ENCODE results near the gene HELZ. TPM values are rescaled to one million over a fixed set of nuclear protein-coding genes. Genes with fewer than 3 reads are reported as not detected.
"Not testable (repeated sequence)": the region's sequence is repeated elsewhere in the genome, so short reads cannot be mapped to it uniquely, and the experiment has no call there.

Gene HELZ, protein sequence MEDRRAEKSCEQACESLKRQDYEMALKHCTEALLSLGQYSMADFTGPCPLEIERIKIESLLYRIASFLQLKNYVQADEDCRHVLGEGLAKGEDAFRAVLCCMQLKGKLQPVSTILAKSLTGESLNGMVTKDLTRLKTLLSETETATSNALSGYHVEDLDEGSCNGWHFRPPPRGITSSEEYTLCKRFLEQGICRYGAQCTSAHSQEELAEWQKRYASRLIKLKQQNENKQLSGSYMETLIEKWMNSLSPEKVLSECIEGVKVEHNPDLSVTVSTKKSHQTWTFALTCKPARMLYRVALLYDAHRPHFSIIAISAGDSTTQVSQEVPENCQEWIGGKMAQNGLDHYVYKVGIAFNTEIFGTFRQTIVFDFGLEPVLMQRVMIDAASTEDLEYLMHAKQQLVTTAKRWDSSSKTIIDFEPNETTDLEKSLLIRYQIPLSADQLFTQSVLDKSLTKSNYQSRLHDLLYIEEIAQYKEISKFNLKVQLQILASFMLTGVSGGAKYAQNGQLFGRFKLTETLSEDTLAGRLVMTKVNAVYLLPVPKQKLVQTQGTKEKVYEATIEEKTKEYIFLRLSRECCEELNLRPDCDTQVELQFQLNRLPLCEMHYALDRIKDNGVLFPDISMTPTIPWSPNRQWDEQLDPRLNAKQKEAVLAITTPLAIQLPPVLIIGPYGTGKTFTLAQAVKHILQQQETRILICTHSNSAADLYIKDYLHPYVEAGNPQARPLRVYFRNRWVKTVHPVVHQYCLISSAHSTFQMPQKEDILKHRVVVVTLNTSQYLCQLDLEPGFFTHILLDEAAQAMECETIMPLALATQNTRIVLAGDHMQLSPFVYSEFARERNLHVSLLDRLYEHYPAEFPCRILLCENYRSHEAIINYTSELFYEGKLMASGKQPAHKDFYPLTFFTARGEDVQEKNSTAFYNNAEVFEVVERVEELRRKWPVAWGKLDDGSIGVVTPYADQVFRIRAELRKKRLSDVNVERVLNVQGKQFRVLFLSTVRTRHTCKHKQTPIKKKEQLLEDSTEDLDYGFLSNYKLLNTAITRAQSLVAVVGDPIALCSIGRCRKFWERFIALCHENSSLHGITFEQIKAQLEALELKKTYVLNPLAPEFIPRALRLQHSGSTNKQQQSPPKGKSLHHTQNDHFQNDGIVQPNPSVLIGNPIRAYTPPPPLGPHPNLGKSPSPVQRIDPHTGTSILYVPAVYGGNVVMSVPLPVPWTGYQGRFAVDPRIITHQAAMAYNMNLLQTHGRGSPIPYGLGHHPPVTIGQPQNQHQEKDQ (N-terminal part only)
- total RNA-seq (2014; rRNA removed; shearing (Covaris generic)), result 16.7 and 24.1 TPM in 2 replicates

DNA sequence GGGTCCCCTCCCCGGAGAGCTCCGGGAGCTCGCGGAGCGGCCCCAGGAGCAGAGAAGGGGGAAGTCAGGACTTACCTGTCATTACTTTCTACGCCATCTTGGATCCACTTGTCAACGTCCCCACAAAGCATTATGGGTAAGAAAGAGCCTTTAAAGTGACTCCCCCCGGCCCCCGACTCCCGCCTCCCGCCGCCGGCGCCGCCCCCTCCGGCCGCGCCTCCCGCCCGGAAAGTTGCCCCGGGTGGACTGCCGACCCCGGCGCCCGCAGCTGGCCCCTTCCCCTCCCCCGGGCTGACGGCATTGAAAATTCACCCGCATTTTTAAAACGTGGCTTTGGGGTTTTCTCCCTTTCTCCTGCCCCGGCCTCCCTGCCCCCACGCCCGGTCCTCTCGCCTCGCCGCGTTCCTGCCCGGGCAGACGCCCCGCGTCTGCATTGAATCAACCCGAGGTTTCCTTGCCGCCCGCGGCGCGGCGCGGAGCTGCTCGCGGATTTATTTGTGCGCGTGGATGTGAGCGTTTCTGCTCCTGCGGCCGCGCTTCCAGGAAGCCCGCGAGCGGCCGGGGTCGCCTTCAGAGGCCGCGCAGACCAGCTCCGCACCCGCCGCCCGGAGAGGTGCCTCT is at the start of gene HELZ:
TSS of gene HELZ (minus strand) at position 124 of the 621 bp plus-strand sequence. CDS start 26,392 bp downstream, outside the sequence.
- DNase-seq (ENCODE audit: low read depth), result peak; percentile 76

DNA sequence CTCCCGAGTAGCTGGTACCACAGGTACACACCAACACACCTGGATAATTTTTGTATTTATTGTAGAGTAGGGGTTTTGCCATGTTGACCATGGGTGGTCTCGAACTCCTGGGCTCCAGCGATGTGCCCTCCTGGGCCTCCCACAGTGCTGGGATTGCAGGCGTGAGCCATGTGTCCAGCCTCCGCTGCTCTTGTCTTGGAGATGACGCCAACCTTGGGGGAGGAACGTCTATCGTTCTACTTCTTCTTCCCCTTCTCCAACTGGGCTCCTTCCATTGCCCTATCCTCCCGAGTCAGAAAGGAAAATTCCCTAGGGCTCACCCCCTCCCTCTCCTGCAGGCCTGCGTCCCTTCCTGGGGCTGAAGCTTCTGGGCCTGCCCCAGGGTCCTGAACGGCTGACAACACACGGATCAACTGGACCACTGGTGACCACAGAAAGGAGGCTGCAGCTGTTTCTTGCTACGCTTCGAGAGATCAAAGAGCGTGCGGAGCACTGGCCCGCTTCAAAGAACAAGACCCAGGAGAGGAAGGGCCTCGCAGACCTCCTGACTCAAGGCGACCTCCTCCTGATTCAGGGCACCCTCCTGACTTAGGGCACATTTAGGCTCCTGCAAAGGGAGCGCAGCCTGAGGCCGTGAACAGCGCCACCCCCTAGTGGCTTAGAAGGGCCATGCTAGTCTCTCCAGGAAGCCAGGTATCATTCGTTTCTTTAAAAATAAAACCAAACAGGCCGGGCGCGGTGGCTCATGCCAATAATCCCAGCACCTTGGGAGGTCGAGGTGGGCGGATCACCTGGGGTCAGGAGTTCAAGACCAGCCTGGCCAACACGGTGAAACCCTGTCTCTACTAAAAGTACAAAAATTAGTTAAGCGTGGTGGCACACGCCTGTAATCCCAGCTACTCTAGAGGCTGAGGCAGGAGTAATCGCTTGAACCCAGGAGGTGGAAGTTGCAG is 48.5 kb upstream of the HELZ start:
- DNase-seq (ENCODE audit: low read depth), result peak; percentile 56

DNA sequence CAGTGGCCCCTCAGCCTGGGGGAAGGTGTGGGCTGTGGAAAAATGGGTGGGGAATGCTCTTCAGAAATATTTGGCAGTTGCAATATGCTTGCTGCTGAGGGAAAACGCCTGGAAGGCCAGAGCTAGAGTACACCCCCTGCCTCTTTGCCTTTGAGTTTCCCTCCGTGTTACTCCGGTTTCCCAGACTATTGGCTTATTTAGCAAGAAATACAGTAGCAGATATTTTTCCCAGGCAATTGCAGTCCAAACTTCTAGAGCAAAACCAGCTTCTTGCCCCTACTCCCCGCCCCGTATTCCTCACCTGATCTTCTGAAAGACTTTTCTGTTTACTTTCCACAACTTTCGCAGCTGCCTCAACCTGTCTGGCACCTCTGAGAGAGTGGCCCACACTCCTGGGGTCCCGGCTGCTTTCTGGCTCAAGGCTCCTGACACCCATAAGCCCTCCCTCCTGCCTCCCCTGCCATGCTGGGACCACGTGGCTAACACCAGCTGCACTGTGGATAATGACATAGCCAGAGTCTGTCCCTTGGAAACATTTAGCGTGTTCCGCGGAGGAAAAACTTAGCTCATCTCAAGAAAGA is 45.8 kb upstream of the HELZ start:
- no peak for DNase-seq (ENCODE audit: low read depth)

DNA sequence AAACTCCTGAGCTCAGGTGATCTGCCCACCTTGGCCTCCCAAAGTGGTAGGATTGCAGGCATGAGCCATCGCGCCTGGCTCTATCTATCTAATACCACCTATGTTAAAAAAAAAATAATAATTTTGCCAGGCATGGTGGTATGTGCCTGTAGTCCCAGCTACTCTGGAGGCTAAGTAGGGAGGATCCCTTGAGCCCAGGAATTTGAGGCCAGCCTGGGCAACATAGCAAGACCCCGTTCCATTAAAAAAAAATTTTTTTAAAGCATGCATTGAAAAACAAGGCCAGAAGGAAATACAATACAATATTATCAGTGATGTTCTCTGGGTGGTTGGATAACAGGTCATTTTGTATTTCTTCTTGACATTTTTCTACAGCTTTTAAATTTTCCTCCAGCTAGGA is 45.2 kb upstream of the HELZ start:
- no peak for DNase-seq (ENCODE audit: low read depth)

DNA sequence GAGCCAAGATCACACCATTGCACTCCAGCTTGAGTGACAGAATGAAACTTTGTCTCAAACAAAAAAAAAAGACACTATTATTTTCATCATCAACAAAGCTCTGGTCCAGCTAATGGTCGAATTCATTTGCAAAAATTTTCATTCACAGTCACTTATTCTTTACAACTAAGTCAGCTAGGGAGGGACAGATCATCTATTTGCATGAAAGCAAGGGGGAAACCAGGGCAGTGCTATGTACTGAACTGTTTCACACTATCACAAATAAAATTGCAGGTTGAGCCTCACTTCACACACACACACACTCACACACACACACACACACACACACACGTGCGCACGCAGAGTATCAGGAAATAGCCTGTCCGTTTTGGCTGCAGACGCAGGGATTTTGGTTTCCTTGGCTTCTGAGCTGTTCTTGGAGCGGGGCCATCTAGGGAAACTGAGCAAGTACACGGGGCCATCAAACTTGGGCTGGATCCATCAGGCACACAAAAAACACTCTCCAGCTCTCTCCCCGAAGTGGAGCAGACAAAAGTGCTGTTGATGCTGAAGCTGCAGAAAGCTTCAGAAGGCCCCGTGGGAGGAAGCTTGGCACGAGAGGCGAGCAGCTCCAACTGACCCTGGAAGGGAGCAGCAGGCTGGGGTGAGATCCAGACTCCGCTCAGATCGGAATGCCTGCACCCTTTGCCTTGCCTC is 44.3 kb upstream of the HELZ start:
- no peak for DNase-seq (ENCODE audit: low read depth)

DNA sequence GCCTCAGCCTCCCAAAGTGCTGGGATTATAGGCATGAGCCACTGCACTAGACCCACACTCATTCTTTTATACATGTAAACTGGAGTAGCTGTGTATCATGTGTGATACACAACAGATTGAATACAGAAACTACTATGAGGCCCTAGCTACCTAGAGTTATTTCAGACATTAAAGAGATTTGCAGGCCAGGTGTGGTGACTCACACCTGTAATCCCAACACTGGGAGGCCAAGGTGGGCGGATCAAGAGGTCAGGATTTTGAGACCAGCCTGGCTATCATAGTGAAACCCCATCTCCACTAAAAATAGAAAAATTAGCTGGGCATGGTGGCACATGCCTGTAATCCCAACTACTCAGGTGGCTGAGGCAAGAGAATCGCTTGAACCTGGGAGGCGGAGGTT is 41.8 kb upstream of the HELZ start:
- DNase-seq (ENCODE audit: low read depth), result not testable (repeated sequence)

DNA sequence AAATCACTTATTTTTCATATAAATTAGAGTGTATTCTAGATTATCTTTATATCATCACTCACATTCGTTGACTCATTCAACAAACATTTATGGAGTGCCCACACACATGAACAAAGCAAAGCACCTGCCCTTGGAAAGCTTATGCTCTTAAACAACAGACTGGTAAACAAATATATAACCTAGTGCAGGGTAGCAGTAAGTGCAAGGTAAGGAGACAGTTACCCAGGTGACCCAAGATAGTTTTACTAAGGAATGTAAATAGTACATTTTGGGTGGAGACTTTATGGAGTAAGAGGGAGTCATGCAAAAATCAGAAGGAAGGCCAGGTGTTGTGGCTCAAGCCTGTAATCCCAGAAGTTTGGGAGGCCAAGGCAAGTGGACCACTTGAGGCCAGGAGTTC is 40.4 kb upstream of the HELZ start:
- no peak for DNase-seq (ENCODE audit: low read depth)

DNA sequence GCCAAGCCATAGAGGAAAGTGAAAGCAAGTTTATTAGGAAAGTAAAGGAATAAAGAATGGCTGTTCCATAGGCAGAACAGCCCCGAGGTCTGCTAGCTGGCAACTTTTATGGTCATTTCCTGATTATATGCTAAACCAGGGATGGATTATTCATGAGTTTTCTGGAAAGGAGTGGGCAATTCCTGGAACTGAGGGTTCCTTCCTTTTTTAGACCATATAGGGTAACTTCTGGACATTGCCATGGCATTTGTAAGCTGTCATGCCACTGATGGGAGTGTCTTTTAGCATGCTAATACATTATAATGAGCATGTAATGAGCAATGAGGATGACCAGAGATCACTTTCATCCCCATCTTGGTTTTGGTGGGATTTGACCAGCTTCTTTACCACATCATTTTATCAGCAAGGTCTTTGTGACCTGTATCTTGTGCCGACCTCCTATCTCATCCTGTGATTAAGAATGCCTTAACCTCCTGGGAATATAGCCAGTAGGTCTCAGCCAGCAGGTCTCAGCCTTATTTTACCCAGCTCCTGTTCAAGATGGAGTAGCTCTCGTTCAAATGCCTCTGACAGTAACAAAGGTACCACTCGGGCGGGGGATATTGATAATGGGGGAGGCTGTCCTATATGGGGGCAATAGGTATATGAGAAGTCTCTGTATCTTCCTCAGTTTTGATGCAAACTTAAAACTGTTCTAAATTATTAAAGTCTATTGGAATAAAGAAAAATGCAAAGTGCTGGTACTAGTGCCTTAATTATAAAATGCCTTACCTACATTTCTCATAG is 38.9 kb upstream of the HELZ start:
- DNase-seq (ENCODE audit: low read depth), result no peak

DNA sequence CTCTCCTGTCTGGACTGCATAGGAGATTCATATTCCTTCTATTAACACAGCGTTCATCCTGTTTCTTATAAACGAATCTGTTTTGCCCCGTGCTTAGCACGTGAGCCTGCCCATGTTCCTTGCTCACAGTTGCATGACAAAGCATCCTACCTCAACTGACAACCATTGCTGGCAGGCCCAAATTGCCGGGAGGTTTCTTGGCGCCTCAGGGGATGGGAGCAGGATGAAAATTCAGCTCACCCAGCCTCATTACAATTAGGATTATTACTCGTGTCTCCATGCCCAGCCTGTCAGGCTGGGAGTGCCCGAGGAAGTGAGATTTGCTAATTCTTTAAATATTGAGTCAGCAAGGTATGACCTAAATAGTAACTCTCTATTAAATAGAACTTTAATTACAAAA is 36.7 kb upstream of the HELZ start:
- DNase-seq (ENCODE audit: low read depth), result no peak

DNA sequence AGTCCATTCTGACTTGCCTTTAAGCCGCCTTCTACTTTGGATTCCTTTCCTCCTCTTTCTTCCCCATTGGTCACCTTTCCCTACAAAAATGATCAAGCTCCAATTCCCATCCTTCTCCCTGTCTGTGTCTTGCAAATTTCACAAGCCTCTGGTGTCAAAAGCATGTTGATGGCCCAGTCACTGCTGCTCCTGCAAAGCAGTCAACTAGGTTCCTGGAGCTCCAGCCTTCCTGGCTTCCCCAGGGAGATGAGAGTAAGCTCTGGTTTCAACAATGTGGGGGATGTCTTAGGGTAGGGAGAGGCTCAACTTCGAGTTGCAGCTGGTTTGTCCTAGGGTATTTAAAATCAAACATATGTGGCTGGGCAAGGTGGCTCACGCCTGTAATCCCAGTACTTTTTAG is 36.1 kb upstream of the HELZ start:
- DNase-seq (ENCODE audit: low read depth), result no peak

DNA sequence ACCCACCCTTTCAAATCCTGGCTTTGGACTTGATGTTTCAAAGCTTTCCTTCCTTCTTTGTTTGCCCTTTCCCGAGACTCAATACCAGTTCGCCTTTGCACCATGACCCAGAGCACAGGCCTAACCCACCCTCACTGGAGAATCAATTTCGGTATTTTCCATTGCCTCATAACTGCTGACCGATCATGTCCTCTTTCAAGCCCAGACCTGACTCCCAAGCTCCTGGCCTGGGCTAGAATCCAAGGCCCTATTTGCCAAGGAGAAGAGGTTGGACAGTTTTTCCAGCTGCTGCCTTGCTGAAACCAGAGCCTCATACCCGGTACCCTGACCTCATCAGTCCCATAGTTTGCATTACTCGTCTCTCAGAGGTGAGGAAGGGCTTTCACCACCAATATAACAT is 35.3 kb upstream of the HELZ start:
- DNase-seq (ENCODE audit: low read depth), result no peak

DNA sequence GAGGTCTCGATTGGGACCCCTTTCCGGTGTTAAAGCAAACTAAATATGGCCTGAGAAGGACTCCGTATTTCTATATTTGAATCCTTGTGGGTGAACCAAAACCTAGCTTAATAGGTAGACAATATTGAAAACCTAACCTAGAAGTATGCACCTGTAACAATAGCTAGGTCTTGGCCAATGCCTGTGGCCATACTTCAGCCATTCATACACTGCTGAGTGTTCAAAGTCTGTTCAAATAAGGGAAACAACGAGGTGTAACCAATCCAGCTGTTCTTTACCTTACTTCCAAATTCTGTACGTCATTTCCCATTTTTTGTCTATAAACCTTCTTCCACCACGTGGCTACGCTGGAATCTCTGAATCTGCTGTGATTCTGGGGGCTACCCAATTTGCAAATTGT is 34.1 kb upstream of the HELZ start:
- DNase-seq (ENCODE audit: low read depth), result no peak

DNA sequence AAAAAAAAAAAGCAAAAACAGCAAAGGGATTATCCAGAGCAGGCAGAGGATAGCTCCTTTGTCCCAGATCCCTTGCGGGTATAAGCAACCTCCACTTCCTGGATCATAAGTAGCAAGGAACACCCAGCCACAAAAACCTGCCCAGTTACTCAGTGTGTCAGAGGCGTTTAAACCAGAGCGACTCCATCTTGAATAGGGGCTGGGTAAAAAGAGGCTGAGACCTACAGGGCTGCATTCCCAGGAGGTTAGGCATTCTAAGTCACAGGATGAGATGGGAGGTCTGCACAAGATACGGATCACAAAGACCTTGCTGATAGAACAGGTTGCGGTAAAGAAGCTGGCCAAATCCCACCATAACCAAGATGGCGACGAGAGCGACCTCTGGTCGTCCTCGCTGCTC is 33.4 kb upstream of the HELZ start:
- peak; percentile 33 for DNase-seq (ENCODE audit: low read depth)

DNA sequence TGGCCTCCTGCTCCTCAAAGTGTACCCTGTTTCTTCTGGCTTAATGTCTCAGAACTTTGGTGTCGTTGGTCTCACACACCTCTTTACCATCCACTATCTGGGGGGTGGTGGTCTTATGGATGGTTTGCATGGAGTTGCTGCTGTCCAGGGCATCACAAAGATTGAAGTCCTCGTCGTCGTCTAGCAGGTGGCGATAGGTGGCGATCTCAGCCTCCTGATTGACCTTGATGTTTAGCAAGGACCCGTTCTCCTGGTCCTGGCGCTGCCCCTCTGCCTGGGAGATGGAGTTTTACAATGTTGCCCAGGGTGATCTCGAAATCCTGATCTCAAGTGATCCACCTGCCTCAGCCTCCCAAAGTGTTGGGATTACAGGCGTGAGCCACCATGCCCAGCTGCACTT is 31.1 kb upstream of the HELZ start:
- no peak for DNase-seq (ENCODE audit: low read depth)

DNA sequence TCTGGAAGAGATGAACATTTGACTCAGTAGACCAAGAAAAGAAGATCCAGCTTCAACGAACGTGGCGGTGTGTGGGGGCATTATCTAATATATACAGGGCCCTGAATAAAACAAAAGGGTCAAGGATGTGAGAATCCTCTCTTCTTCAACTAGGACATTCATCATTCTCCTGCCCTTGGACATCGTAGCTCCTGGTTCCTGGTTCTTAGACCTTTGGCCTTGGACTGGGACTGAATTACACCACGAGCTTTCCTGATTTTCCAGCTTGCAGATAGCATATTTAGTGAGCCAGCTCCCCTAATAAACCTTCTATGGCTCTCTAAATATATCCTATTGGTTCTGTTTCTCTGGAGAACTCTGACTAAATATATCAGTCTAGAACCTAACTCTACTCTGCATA is 29.5 kb upstream of the HELZ start:
- no peak for DNase-seq (ENCODE audit: low read depth)

DNA sequence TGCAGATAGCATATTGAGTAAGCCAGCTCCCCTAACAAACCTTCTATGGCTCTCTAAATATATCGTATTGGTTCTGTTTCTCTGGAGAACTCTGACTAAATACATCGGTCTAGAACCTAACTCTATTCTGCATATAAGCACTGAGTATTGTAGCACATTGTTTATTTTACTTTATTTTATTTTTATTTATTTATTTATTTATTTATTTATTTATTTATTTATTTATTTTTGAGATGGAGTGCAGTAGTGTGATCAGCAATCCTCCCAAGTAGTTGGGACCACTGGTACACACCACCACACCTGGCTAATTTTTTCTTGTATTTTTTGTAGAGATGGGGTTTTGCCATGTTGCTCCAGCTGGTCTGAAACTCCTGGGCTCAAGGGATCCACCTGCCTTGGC is 28.9 kb upstream of the HELZ start:
- no peak for DNase-seq (ENCODE audit: low read depth)

DNA sequence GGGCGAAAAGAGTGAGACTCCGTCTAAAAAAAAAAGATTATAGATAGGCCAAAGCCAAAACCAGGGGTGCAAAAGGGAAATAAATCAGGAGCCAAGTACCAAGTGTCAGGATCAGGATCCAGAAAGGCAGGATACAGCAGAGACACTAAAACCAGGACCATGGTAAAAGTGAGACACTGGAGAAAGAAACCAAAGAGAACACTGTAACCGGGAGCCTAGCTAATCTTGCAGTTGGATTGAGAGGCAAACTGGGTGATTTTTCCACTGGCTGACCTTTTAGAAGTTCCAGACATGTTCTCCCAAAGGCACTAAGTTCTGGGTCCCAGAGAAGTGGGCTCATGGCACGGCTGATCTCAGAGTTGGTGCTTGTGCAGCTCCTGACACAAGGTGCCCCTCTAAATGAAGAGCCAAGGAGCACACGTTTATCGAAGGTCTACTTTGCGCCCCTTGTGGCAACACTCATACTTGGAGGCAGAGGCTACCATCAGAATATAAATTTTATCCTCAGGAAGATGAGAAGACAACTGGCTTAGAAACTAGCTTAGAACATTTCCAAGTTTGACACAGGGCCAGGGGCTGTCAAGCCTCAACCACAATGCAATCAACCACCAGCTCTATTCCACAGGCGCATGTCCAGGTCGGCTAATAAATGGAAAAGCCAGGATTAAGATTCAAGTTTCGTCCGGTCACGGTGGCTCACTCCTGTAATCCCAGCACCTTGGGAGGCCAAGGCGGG is 27.5 kb upstream of the HELZ start:
- DNase-seq (ENCODE audit: low read depth), result no peak

DNA sequence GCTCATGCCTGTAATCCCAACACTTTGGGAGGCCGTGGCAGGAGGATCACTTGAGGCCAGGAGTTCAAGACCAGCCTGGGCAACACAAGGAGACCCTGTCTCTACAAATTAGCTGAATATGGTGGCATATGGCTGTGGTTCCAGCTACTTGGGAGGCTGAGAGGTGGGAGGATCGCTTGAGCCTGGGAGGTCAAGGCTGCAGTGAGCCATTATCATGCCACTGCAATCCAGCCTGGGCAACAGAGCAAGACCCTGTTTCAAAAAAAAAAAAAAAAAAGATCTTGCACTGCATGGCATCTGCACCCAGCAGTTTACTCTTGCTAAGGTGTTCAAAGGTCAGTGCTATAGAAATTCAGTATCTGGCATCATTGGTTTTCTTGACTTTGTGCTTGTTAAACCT is 26.2 kb upstream of the HELZ start:
- not testable (repeated sequence) for DNase-seq (ENCODE audit: low read depth)

All from RPMI7951 (cell line).